Esophagus mucosa (tissue), 1 donor: ENCODE data around the gene GREM2. TPM values are rescaled to one million over a fixed set of nuclear protein-coding genes. Genes with fewer than 3 reads are reported as not detected.

Experiments used
- ATAC-seq: fragments of 200-7000 bp; cut with Tn5 transposase; one replicate; pipeline ENCODE4 v1.9.1; 2020
- total RNA-seq: library from RNA; stranded (reverse); gene quantifications from one replicate; pipeline ENCODE4 v1.2.4, GENCODE V29; 2023
- donor health status: DM: yes; HTN: yes; CAD: no.

Gene GREM2
- total RNA-seq, 1 donor from 2014 or later, result 0.52 TPM

GRCh38 chr1:240609527-240610060 lies 2.4 kb downstream of the GREM2 start:
- no peak for ATAC-seq

DNA sequence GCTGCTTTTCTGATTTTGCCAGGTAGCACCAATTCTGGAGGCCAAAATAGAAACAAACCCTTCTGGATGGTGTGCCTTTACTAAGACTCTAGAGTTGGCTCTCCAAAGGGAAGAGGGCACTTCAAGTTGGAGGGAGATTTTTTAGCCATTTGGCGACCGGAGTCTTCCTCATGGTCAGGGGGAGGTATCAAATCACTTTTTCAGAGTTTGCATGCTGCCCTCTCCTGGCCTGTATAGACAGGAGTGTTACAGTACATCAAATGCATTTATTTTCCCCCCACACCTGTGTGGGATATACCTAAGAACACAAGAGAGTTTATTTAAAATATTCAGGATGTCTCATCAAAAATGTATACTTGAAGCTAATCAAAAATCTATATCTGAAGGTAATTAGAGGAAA lies 3.2 kb downstream of the GREM2 start:
- ATAC-seq, result no peak

GRCh38 chr1:240607006-240607405 lies 4.9 kb downstream of the GREM2 start:
- no peak for ATAC-seq

DNA sequence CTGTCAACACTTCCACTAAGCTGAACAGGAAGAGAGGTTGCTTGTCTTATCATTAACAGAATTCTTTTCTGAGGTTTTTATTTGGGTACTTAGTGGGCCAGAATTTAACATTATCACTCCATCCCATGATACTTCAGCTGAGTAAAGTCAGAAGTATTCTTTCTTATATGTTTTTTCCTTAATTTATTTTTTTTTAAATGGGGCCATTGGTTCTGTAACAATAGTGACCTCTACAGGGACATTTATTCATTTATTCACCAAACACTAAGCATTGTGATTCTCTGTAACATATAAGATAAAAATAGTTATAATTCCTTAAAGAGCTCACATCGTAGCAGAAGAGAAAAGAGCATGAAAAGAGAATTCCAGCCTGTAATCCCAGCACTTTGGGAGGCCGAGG lies 9.8 kb downstream of the GREM2 start:
- ATAC-seq, result no peak

- no peak for ATAC-seq
These were observed 12.1 kb downstream of the GREM2 start for GRCh38 chr1:240599830-240600229.

- ATAC-seq, result no peak
These were observed 12.7 kb downstream of the GREM2 start for GRCh38 chr1:240599299-240599698.

- ATAC-seq, result no peak
These were observed 13.5 kb downstream of the GREM2 start for GRCh38 chr1:240598216-240599001.

- no peak for ATAC-seq
These were observed 14.7 kb downstream of the GREM2 start for GRCh38 chr1:240597153-240597745.

DNA sequence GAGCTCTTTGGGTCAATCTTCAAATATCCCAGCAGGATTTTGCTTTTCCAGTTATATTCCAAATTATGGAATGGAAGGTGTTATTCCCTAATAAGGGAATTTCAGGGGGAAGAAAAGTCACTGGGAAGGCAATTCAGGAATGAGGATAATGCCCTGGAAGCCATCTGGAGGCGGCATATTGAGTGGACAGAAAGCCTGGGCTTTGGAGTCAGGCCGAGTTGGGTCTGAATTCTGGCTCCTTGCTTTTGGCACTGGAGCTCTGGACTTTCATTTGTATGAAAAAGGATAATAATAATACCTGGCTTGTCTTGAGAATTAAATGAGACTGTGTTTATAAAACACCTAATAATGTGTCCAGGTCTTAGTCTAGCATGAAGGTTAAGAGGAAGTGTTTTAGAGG lies 16.5 kb downstream of the GREM2 start:
- ATAC-seq, result no peak

GRCh38 chr1:240591564-240591963 lies 20.4 kb downstream of the GREM2 start:
- no peak for ATAC-seq

DNA sequence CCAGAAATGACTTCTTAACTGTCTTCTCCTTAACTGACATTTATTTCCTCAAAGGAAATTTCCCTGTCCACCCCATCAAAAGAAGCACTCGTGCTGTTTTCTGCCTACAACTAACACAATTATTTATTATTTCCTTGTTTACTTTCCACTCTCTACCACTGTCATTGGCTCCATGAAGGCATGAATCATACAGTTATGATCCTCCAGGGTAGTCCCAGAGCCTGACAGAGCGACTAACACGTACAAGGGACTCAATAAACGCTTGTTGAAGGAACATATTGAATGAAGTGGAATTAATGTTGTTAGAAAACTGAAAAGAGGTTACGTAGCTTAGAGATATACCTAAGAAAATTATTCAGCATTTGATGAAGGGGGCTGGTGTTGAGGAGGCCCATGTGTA lies 20.9 kb downstream of the GREM2 start:
- ATAC-seq, result no peak

GRCh38 chr1:240589585-240590110 lies 22.3 kb downstream of the GREM2 start:
- no peak for ATAC-seq

DNA sequence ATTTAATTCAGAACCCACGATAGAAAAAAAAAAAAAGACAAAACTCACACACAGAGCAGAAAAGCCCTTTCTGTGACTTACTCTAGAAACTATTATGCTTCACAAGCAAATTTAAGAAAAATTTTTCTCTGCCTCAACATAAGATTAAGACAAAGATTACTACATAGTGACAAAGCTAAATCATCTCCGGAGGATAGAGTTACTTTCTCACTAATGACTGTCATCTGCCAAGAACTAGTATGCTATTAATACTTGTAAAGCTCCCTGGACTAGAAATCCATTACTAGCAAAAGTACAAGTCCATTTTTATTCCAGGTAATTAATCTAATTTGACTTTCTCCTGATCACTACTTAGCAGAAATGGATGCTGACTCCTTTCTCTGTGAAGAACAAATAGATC lies 25.9 kb downstream of the GREM2 start:
- no peak for ATAC-seq

GRCh38 chr1:240582953-240583352 lies 29.0 kb downstream of the GREM2 start:
- ATAC-seq, result no peak

- ATAC-seq, result no peak
These were observed 32.4 kb downstream of the GREM2 start for GRCh38 chr1:240579511-240579910.

- ATAC-seq, result no peak
These were observed 34.9 kb downstream of the GREM2 start for GRCh38 chr1:240577095-240577494.

GRCh38 chr1:240575981-240576662 lies 35.8 kb downstream of the GREM2 start:
- no peak for ATAC-seq

- no peak for ATAC-seq
These were observed 39.6 kb downstream of the GREM2 start for GRCh38 chr1:240572328-240572727.

GRCh38 chr1:240571782-240572181 lies 40.2 kb downstream of the GREM2 start:
- no peak for ATAC-seq

DNA sequence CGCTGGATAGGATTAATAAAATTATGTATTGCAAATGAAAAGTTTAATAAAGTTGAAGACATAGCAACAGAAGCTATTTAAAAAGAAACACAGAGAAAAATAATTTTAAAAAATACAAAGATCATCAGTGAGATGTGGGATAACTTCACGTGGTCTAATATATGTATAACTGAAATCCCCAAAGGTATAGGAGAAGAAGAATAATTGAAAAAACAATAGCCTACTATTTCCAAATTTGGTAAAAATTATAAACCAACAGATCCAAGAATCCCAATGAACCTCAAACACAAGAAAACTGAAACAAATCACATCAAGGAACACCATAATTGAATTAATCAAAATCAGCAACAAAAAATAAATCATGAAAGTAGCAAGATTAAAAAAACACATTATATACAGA lies 44.9 kb downstream of the GREM2 start:
- no peak for ATAC-seq

- ATAC-seq, result no peak
These were observed 49.2 kb downstream of the GREM2 start for GRCh38 chr1:240562779-240563178.

DNA sequence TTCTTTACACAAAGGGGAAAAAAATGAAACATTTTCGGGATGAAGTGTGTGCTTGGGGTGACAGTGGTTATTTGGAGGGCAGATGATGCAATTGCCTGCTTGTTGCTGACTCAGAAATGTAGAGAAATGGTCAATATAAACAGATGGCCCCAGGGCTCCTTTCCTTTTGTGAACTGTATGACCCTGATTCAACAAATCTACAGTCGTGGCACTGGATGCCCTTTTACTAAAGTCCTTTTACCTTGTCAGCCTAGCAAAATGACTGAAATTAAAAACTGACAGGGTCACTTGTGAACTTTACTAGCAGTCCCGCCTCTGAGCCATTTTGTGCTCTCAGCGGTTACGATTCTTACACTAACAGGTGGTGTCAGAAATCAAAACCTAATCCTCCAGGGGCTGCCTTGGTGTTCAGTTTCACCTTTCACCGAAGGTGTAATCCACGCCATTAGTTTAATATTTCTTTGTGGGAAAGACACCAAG lies 49.8 kb downstream of the GREM2 start:
- no peak for ATAC-seq

DNA sequence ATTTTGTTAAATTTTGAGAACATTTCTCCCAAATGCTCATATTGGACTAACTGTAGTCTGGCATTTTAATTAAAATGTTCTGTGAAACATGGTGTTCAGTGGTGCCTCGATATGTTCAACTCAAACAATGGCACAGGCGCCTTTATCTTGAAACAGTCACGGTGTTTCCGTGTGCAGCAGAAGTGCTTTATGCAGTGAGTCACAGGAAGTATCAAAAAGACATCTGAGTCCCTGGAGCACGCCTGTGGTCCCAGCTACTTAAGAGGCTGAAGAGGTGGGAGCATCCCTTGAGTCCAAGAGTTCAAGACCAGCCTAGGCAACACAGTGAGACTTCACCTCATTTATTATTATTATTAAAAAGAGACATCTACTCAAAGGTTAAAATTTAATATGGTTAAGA lies 52.2 kb downstream of the GREM2 start:
- no peak for ATAC-seq
